GM12874 (cell line): ENCODE results near the gene FLT4.

Experiments
- CTCF ChIP-seq: IDR thresholded peaks from 2 replicates; pipeline ENCODE4 v1.5.1; 2011; ENCODE audit warnings: low read depth, mild to moderate bottlenecking, control low read depth, low read length, moderate library complexity; ENCODE audit not compliant: insufficient read depth

The FLT4 gene

GRCh38 chr5:180630426-180630825, 19.0 kb downstream of the FLT4 start:
- no peak for TF ChIP-seq CTCF

DNA sequence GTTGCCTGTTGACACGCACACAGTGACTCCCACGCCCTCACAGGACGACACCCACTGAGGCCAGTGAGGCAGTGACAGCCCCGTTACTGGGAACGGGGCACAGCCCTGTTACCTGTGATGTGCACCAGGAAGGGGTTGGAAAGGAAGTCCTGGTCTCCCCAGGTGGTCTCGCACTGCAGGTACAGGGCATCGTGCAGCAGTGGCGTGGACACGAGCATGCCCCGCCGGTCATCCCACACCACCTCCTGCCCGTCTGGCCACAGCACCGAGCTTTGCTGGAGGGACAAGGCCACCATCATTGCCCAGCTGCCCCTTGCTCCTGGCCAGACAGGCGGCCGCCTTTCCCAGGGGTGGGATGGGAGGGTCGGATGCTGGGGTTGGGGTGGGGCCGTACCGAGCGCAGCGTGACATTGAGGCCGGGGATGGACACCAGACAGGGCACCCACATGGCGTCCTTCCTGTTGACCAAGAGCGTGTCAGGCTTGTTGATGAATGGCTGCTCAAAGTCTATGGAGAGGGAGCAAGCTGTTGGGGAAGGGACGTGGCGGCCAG, 19.5 kb downstream of the FLT4 start:
- TF ChIP-seq CTCF = no peak

- TF ChIP-seq CTCF = no peak
Observed at GRCh38 chr5:180628827-180629750, 20.3 kb downstream of the FLT4 start.

DNA sequence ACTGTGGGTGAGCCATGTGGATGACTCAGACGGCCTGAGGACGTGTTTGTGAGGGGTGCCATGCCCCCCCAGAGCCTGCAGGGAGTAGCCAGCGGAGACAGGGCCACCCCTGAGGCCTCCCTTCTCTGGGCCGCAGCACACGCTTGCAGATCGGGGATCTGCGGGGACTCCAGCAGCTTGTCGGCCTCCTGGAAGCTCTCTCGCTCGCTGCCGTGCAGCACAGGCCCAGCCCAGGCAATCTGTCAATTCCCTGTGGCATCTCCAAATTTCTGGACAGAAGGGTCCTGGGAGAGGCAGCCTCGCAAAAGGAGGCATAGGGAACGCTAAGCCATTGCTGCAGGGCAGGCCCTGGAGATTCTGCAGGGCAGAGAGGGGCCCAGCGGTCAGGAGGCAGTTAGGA, 21.2 kb downstream of the FLT4 start:
- TF ChIP-seq CTCF = no peak

GRCh38 chr5:180627386-180628120, 21.8 kb downstream of the FLT4 start:
- no peak for TF ChIP-seq CTCF

GRCh38 chr5:180626661-180627385, 22.6 kb downstream of the FLT4 start:
- no peak for TF ChIP-seq CTCF
